Activated CD4-positive, alpha-beta T cell treated with anti-CD3 and anti-CD28 coated beads, Interleukin-2, amount 10 ng/mL, durations not matched to agents 24 days and 14 days (primary cell): ENCODE data around the gene EDAR. TPM values are rescaled to one million over a fixed set of nuclear protein-coding genes. Genes with fewer than 3 reads are reported as not detected.

ENCODE experiments used
- DNase-seq: peaks from one replicate; pipeline ENCODE4 v3.0.0; 2022
- H3K27ac Mint-ChIP-seq: one replicate; pipeline ENCODE4 v1.8.0; 2022; ENCODE audit warnings: mild to moderate bottlenecking, mixed read lengths
- H3K27me3 Mint-ChIP-seq: one replicate; pipeline ENCODE4 v1.8.0; 2022; ENCODE audit warnings: mixed read lengths
- H3K36me3 Mint-ChIP-seq: one replicate; pipeline ENCODE4 v1.8.0; 2022; ENCODE audit warnings: low read depth, mild to moderate bottlenecking, mixed read lengths
- H3K4me1 Mint-ChIP-seq: one replicate; pipeline ENCODE4 v1.8.0; 2021; ENCODE audit warnings: mixed read lengths
- H3K4me3 Mint-ChIP-seq: one replicate; pipeline ENCODE4 v1.8.0; 2022; ENCODE audit warnings: mild to moderate bottlenecking, moderate library complexity, mixed read lengths
- H3K9me3 Mint-ChIP-seq: one replicate; pipeline ENCODE4 v1.8.0; 2021; ENCODE audit warnings: mixed read lengths
- intact Hi-C: fragments of 100-400 bp; cut with micrococcal nuclease; formaldehyde crosslinking; loops from one replicate; pipeline ENCODE4 v1.15.1; 2023
- total RNA-seq: library from RNA; stranded (reverse); gene quantifications from 2 replicates; pipeline ENCODE4 v1.2.3, GENCODE V29; 2022

Gene EDAR
- total RNA-seq, 1 donor from 2014 or later: 0.56 TPM

DNA sequence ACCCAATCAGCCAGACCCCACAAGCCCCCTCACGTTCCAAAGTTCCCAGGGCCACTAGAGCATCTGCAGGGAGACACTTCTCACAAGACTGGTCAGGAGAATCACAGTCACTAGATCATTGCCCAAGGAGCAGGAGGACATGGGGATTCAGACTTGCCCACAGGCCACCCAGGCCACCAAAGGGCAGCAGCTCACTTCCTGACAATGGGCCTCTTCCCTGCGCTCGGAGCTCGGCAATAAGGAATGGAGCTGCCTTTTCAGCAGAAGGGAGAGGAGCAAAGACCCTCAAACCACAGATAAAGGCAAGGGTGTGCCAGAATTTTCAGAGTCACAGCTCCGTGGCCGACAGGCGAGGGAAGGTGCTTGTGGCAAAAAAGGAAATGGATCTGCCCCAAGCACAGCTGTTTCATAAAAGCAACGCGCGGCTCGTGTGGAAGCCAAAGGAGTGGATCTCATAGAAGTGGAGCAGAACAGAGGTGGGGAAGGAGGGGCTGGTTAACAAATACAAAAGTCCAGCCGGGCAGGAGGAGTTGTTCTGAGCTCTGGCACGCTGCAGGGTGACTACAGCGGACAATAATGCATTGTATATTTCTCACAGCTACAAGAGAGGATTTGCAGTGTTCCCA lies 72.1 kb downstream of the EDAR start:
- Mint-ChIP-seq H3K4me3 (no peak overlapping the region), H3K27me3 (no peaks in the 10 kb centered on the region), H3K4me1 (peaks cover 6% of the 10 kb centered on the region), H3K9me3 (no peaks in the 10 kb centered on the region), H3K36me3 (no peaks in the 10 kb centered on the region), H3K27ac (no peak overlapping the region)
- DNase-seq: no peak
- intact Hi-C loops: no loop called here

DNA sequence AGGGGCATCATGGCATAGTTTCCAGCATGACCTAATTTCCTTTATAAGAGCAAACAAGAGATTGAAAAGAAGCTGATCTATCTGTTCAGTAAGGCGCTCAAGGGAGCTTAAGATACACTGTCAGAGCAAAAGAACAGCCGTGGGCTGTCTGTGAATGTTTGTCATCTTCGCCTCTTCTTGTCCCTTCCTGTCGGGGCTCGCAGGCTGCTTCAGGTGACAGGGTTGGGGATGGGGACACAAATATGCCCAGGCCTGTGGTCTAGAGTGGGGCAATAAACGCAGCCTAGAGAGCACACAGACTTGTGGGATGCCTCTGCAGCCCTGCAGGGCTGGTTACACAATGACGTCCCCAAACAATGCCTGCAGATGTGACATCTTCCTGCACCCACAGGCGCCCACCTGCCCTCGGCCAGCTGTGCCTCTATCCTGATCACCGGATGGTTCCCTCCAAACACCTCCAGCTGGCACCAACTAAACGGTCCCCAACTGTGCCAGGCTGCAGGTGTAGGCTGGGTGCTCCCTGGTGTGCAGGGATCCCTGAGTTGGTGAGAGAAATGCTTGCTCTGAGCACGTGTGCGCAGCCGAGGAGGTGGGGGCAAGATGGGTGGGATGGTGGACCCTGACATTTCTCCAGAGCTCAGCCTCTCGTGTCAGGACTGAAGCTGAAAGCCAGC lies 72.8 kb downstream of the EDAR start:
- DNase-seq: no peak
- H3K36me3 Mint-ChIP-seq: no peaks in the 10 kb centered on the region
- H3K27ac Mint-ChIP-seq: no peak overlapping the region
- no peak overlapping the region for H3K4me3 Mint-ChIP-seq
- peaks cover 6% of the 10 kb centered on the region for H3K4me1 Mint-ChIP-seq
- H3K27me3 Mint-ChIP-seq: no peaks in the 10 kb centered on the region
- no peaks in the 10 kb centered on the region for H3K9me3 Mint-ChIP-seq
- intact Hi-C loops: no loop called here

DNA sequence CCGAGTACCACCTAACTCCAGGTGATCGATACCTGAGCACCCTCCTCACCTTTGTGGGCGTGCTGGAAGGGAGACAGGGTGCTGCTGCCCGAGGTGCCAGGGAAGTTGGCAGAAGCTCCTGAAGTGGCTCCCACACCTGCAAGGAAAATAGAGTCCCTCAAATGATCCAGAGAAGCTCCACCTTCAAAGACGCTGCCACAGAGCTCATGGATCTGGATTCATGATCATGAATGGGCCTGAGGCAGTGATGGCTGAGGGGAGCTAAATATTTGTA lies 76.5 kb downstream of the EDAR start:
- Mint-ChIP-seq H3K4me3 (no peak overlapping the region), H3K36me3 (no peaks in the 10 kb centered on the region), H3K27me3 (no peaks in the 10 kb centered on the region), H3K9me3 (no peaks in the 10 kb centered on the region), H3K4me1 (peaks cover 6% of the 10 kb centered on the region), H3K27ac (no peak overlapping the region)
- DNase-seq: no peak
- intact Hi-C loops: no loop called here

DNA sequence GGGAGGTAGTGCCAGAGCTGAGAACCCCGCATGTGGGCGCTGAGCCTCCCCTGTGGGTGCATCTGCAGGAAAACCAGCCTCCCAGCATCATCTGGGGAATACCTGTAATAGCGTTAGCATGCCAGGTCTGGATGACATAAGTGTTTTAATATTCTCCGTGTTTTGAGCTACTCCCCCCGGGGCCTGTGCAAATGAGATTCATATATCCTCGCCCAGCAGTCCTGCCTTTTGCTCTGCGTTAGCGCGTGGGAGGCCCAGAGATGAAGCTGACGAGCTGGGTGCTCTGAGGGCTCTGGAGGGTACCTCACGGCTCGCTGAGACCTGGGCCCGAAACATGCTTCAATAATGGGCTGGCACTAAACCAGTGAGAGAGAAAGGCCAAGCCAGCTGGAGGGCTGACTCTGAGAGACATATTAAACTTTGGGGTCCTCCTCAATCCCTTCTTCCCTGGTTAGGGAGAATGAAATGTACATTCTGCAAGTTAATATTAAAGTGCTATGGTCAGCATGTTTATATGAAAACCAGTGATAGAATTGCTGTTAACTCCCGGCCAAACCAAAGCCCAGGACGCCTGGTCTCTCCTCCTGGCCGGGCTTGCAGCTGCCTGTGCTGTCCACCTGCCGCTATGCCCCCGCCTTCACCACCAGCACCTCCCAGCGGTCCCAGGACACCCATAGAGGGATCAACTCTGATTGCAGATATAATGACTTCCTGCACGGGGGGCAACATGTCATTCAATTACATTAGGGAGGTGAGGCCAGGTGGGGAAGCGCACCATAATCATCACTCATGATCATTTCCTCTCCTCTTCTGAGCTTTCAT lies 77.0 kb downstream of the EDAR start:
- Mint-ChIP-seq H3K36me3 (no peaks in the 10 kb centered on the region), H3K4me3 (no peak overlapping the region), H3K9me3 (no peaks in the 10 kb centered on the region), H3K27me3 (no peaks in the 10 kb centered on the region), H3K27ac (no peak overlapping the region), H3K4me1 (peaks cover 6% of the 10 kb centered on the region)
- no peak for DNase-seq
- intact Hi-C loops: no loop called here

GRCh38 chr2:108911401-108911800 lies 77.6 kb downstream of the EDAR start:
- Mint-ChIP-seq H3K9me3 (no peaks in the 10 kb centered on the region), H3K4me1 (peaks cover 6% of the 10 kb centered on the region), H3K27me3 (no peaks in the 10 kb centered on the region), H3K27ac (no peak overlapping the region), H3K36me3 (no peaks in the 10 kb centered on the region), H3K4me3 (no peak overlapping the region)
- intact Hi-C loops: no loop called here
- no peak for DNase-seq

GRCh38 chr2:108910541-108911396 lies 78.3 kb downstream of the EDAR start:
- Mint-ChIP-seq H3K4me1 (peaks cover 5% of the 10 kb centered on the region), H3K27ac (no peak overlapping the region), H3K9me3 (no peaks in the 10 kb centered on the region), H3K27me3 (no peaks in the 10 kb centered on the region), H3K36me3 (no peaks in the 10 kb centered on the region), H3K4me3 (no peak overlapping the region)
- intact Hi-C loops: no loop called here
- no peak for DNase-seq

DNA sequence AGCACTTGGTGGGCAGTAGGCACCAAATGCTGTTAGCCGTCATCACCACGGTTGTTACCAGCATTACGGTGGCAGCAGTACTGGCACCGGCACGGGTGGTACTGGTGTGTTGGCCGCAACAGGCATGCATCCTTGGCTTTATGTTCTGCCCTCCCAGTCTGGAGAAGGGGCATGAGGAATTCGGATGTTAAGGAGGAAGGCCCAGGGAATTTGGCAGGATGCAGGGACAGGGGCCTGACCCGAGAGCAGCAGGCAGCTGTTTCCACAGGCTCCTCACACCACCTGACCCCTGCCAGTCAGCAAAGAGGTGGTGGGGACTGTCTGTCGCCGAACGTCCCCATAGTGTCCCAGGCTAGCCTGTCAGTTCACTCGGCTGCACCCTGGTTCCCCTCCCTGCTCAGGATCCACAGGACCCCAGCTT lies 79.0 kb downstream of the EDAR start:
- intact Hi-C loops: no loop called here
- H3K9me3 Mint-ChIP-seq: no peaks in the 10 kb centered on the region
- DNase-seq: no peak
- H3K27ac Mint-ChIP-seq: no peak overlapping the region
- H3K27me3 Mint-ChIP-seq: no peaks in the 10 kb centered on the region
- no peak overlapping the region for H3K4me3 Mint-ChIP-seq
- peaks cover 5% of the 10 kb centered on the region for H3K4me1 Mint-ChIP-seq
- H3K36me3 Mint-ChIP-seq: no peaks in the 10 kb centered on the region

DNA sequence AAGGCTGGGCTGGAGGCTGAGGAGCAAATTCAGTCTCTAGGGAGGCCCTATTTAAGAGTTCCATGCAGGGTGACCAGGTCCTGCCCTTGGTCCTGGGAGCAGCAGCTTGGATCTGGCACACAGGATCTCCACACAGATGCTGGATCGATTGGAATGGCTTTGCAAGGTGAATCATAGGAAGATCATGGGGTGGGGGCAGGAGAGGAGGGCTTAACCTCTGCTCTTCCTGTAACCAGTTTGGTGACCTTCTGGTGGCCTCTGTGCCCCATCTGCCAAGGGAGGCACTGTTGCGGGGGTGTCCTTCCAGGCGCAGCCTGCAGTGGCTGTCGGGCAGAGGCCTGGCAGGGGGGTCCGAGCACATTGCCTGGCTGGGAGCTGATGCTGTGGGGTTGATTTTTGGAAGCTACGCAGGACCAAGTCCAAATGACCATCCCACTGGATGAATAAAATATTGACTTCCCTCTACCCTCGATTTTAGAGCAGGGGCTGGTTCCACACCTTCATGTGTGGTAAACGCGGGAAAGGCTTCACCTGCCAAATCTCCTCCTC lies 79.7 kb downstream of the EDAR start:
- Mint-ChIP-seq H3K4me1 (peaks cover 1% of the 10 kb centered on the region), H3K27ac (no peak overlapping the region), H3K9me3 (no peaks in the 10 kb centered on the region), H3K4me3 (no peak overlapping the region), H3K36me3 (no peaks in the 10 kb centered on the region), H3K27me3 (no peaks in the 10 kb centered on the region)
- no peak for DNase-seq
- intact Hi-C loops: no loop called here

GRCh38 chr2:108908713-108909070 lies 80.3 kb downstream of the EDAR start:
- intact Hi-C loops: no loop called here
- H3K27ac Mint-ChIP-seq: no peak overlapping the region

DNA sequence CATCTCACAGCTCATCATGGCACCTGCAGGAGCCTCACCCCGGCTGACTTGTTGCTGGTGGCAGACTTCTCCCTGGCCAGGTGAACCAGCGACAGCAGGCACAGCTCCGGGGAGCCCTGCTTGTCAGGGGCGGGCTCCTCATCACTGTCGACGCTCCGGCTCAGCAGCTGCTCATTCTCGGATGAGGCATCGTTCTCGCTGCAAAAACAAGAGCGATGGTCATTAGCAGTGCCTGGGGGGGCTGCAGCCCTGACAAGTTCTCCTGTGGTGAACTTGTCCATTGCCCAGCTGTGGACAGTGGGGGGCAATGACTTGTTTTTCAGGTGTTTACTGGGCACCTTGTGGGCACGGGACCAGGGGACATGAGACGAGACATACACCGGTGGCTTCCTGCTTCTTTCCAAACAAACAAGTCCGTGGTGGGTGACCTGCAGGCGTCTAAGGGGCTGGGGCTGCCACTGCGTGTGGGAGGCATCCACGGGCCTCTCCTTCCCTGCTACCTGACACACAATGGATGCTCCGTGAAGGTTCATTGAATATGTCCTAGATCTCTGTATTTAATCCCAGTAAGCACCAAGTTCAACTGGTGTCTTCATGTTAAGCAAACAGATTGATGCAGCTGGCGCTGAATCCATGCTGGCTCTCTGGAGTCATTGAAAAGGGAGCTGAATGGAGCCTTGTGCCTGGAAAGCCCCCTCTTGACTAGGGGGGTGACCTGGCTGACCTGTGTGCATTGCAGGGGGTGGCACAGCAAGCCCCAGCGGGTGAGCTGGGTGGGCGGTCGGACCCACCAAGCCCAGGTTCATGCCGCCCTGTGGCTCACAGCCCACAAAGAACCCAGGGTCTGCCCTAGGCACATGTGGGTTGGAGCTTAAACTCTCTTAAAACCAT lies 81.0 kb downstream of the EDAR start:
- Mint-ChIP-seq H3K27ac (no peak overlapping the region), H3K36me3 (no peaks in the 10 kb centered on the region), H3K27me3 (no peaks in the 10 kb centered on the region), H3K4me3 (no peak overlapping the region), H3K4me1 (no peaks in the 10 kb centered on the region), H3K9me3 (no peaks in the 10 kb centered on the region)
- DNase-seq: no peak
- intact Hi-C loops: no loop called here

More at GRCh38 chr2:108908713-108909070, 80.3 kb downstream of the EDAR start:
- Mint-ChIP-seq H3K9me3 (no peaks in the 10 kb centered on the region), H3K4me3 (no peak overlapping the region), H3K4me1 (no peaks in the 10 kb centered on the region), H3K36me3 (no peaks in the 10 kb centered on the region), H3K27me3 (no peaks in the 10 kb centered on the region)
- DNase-seq: no peak

DNA sequence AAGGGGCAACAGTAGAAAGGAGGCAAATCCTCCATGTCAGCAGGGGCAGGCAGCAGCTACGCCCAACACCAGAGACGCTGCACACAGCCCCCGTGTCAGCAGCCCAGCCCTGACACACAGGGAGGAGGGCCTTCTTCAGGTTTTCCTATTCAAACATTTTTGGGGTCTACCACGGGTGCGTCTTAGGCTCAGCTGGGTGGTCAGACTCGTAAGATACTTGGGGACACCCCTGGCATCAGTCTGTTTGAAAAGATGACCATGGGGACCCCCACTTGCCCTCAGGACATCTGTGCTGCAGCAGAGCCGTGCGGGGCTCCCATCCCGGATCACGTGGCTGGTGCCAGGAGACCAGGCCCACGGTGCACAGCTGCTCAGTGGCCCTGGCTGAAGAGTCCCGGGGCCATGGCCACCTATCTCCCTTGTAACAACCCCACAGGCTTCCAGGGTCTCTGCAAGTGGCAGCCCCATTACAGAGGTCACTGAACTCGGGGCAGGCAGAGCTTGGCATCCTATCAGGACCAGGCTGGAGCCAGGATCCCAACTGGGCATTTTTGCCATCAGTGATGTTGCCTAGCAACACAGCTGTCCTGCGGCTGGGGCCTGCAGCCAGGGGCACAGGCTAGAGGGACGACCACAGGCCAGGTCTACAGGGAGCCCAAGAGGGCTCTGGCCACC lies 82.5 kb downstream of the EDAR start:
- intact Hi-C loops: no loop called here
- Mint-ChIP-seq H3K9me3 (no peaks in the 10 kb centered on the region), H3K4me3 (no peak overlapping the region)

DNA sequence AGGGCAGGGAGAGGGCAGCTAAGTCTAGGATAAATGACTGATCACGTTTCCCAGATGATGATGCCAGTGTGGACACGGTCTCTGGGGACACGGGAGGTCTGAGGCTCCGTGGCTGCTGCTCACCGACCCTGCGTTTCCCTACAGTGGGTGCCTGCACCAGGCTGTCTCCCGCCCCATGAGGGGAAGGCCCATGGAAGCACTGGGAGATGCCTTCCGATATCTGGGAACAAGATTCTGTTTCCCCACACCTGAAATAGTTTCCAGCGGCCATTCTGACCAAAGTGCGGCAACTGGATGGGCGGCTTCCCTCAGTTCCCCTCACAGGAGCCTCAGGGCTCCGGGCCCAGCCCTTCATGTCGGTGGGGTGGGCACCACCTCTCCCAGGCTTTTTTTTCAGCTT lies 83.1 kb downstream of the EDAR start:
- Mint-ChIP-seq H3K9me3 (no peaks in the 10 kb centered on the region), H3K4me3 (no peak overlapping the region), H3K36me3 (no peaks in the 10 kb centered on the region), H3K27ac (no peak overlapping the region), H3K27me3 (peaks cover 2% of the 10 kb centered on the region), H3K4me1 (no peaks in the 10 kb centered on the region)
- intact Hi-C loops: no loop called here
- DNase-seq: no peak

More for the DNA sequence above, 82.5 kb downstream of the EDAR start:
- Mint-ChIP-seq H3K4me1 (no peaks in the 10 kb centered on the region), H3K36me3 (no peaks in the 10 kb centered on the region), H3K27ac (no peak overlapping the region), H3K27me3 (peaks cover 2% of the 10 kb centered on the region)
- no peak for DNase-seq
